AG04449 (cell line): ENCODE data around the gene ZNF680.

Experiments used
- CTCF ChIA-PET: fragments of 350-600 bp; formaldehyde crosslinking; extraction: SDS; loops from one replicate; lab custom pipeline; 2021; ENCODE audit warnings: antibody characterized with exemption; lab: Yijun Ruan, JAX
- POLR2A ChIA-PET: fragments of 400-600, 350-600 bp; formaldehyde crosslinking; extraction: SDS; loops from one replicate; lab custom pipeline; 2020; ENCODE audit warnings: antibody characterized with exemption, inconsistent platforms; lab: Yijun Ruan, JAX
- DNase-seq: peaks from one replicate; pipeline ENCODE4 v3.0.0-alpha.2; 2010; ENCODE audit warnings: low read depth, low spot score
- H3K4me3 ChIP-seq: 2 replicates; pipeline ENCODE4 v1.5.1; 2011; ENCODE audit warnings: low read depth, mild to moderate bottlenecking, control low read depth, low read length
- TF ChIP-seq, protein P1 (sequence below): IDR thresholded peaks from one replicate; pipeline ENCODE4 v1.5.1; 2011; ENCODE audit warnings: mild to moderate bottlenecking, moderate library complexity, low read length, control low read depth, inconsistent platforms; ENCODE audit not compliant: insufficient read depth; ENCODE audit errors: missing control alignments

ZNF680 gene

DNA sequence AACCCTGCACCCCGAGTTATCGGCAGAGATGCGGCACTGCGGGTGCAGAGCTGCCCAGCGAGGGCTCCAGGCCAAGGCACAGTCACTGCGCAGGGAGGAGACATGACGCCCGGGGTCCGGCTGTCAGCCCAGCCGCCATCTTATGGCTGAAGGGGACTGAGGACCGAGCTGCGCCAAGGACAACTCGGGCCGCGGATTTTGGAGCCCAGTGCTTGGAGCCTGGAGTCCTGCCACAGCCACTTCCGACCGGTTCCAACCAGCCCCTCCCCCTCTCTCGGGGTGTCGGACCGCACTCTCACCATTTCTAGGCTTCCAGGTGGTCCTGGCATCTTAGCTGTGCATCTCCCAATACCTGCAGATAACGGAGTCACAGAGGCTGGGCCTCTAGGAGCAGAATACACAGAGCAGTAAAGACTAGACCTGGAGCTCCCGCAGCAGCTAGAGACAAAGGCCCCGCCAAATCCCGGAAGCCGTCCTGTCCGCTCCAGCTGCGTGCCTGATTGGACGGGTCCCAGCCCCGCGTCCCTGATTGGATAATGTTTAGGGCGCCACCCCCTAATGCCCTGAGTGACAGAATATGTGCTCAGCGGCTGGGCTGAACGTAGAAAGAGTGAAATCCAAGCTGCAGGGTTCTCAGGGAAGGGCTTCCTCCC, at the start of gene ZNF680:
Gene ZNF680, minus strand, starts transcription at position 446 of the 653 bp plus-strand sequence. Its CDS starts 117 bp downstream, at position 329.
- peak within 1 kb of the TSS; percentile 96 for H3K4me3 ChIP-seq
- TF ChIP-seq, protein P1, sequence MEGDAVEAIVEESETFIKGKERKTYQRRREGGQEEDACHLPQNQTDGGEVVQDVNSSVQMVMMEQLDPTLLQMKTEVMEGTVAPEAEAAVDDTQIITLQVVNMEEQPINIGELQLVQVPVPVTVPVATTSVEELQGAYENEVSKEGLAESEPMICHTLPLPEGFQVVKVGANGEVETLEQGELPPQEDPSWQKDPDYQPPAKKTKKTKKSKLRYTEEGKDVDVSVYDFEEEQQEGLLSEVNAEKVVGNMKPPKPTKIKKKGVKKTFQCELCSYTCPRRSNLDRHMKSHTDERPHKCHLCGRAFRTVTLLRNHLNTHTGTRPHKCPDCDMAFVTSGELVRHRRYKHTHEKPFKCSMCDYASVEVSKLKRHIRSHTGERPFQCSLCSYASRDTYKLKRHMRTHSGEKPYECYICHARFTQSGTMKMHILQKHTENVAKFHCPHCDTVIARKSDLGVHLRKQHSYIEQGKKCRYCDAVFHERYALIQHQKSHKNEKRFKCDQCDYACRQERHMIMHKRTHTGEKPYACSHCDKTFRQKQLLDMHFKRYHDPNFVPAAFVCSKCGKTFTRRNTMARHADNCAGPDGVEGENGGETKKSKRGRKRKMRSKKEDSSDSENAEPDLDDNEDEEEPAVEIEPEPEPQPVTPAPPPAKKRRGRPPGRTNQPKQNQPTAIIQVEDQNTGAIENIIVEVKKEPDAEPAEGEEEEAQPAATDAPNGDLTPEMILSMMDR, result no peak
- POLR2A ChIA-PET, result interaction anchor here (1.3 kb wide), 1 partner anchor 103 kb away, joined by 4 read pairs; the partner anchor contains the start of gene ZNF107
- peak; percentile 69 for DNase-seq
- CTCF ChIA-PET, result interaction anchor here (0.8 kb wide), 1 partner anchor 103 kb away, joined by 3 read pairs; the partner anchor contains the start of gene ZNF107

DNA sequence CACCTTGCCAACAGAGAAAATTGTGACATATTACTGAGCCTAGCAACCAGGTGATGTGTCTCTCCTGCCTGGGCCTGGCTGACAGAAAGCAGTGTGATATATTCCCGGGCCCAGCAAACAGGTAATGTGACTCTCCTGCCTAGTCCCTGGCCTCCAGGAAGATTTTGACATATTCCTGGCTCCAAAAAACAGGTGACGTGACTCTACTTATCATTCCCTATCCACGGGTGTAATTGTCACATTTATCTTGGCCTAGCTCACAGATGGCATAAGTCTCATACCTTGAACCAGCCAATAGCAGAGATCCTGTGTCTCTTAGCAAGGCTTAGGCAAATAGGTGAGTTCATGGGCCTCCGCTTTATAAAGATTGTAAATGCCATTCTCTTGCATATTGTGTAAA, 49.6 kb upstream of the ZNF680 start:
- H3K4me3 ChIP-seq, result no peak overlapping the region
- ChIA-PET CTCF (no interaction called here), POLR2A (no interaction called here)
- TF ChIP-seq, protein P1, result no peak
- DNase-seq, result no peak

DNA sequence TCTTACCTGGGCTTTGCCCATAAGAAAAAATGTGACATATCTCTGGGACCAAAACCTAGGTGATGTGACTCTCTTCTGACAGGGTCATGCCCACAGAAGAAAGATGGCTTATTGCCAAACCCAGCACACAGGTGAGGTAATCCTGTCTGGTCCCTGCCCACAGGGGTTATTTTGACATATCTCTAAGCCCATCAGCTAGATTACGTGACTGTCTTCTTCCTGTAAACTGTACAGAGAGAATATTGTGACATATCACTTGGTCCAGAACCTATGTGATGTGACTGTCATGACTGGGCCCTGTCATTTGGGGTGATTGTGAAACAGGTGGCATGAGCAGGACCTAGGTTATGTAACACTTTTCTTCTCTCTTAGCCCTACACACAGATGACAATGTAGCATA, 48.8 kb upstream of the ZNF680 start:
- POLR2A ChIA-PET, result no interaction called here
- CTCF ChIA-PET, result no interaction called here
- H3K4me3 ChIP-seq, result no peak overlapping the region
- TF ChIP-seq, protein P1, result no peak
- no peak for DNase-seq

DNA sequence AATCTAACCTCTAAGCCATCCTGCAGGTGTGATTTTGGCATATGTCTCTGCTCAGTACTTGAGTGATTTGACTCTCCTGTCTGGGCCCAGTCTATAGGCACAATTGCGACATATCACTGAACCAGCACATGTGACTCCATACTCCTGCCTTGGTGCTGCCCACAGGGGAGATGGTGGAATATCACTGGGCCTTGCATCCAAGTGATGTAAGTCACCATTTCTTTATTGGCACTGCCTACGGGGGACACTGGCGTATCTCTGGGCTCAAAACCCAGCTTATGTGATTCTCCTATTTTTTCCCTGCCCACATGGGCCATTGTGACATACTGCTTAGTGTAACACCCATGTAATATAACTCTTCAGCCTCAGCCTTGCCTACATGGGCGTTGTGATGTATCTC, 48.1 kb upstream of the ZNF680 start:
- TF ChIP-seq, protein P1, result no peak
- ChIA-PET CTCF (no interaction called here), POLR2A (no interaction called here)
- DNase-seq, result no peak
- H3K4me3 ChIP-seq, result no peak overlapping the region

DNA sequence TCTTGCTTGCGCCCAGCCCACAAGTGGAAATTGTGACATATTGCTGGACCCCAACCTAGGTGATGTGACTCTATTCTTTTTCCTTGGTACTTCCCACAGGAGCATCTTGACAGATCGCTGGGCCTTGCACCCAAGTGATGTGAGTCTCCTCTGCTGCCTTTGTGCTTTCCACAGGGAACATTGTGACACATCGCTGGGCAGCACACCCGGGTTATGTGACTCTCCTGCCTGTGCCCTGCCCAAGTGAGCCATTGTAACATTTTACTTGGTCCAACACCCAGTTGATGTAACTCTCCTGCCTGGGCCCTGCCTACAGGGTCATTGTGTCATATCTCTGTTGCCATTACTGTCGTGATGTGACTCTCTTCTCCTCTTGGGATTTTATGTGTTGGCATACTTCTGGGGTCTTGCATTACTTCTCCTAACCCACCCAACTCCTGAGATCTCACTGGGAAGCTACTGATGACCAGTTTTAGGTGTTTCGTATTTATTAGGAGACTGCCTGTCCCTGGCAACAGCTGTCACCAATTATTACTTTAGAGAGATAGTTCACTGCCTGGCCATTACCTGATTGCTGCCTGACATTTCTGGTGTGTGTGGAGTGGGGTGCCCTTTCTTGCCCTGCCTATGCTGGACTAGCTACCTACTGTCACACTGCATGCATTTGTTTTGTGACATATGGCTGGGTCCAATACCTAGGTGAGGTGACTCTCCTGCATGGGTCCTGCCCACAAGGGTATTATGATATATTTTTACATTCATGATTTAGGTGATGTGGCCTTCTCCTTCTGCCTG, 45.4 kb upstream of the ZNF680 start:
- no peak overlapping the region for H3K4me3 ChIP-seq
- ChIA-PET CTCF (no interaction called here), POLR2A (no interaction called here)
- DNase-seq, result no peak
- TF ChIP-seq, protein P1, result no peak

DNA sequence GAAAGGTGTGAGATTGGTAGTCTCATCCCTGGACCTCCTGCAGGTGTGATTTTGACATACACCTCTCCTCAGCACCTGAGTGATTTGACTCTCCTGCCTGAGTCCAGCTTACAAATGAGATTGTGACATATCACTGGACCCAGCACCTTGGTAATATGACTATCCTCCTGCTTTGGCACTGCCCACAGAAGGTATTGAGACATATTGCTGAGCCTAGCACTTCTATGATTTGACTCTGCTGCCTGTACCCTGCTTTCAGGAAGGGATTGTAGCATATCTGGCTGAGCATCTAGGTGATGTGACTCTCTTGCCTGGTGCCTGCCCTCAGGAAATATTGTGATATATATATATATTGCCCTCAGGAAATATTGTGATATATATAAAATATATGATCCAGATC, 43.5 kb upstream of the ZNF680 start:
- ChIA-PET POLR2A (no interaction called here), CTCF (no interaction called here)
- H3K4me3 ChIP-seq, result no peak overlapping the region
- TF ChIP-seq, protein P1, result no peak
- no peak for DNase-seq
